NCI-H2196 treated with DMSO at 0.1 percent for 48 hours (cell line): ENCODE results near the gene DYRK1A.
"Not testable (repeated sequence)": the region's sequence is repeated elsewhere in the genome, so short reads cannot be mapped to it uniquely, and the experiment has no call there.

Experiments
- DNase-seq: peaks from one replicate; lab custom pipeline; 2025; ENCODE audit not compliant: unreplicated experiment; lab: John Stamatoyannopoulos, UW

Gene DYRK1A

DNA sequence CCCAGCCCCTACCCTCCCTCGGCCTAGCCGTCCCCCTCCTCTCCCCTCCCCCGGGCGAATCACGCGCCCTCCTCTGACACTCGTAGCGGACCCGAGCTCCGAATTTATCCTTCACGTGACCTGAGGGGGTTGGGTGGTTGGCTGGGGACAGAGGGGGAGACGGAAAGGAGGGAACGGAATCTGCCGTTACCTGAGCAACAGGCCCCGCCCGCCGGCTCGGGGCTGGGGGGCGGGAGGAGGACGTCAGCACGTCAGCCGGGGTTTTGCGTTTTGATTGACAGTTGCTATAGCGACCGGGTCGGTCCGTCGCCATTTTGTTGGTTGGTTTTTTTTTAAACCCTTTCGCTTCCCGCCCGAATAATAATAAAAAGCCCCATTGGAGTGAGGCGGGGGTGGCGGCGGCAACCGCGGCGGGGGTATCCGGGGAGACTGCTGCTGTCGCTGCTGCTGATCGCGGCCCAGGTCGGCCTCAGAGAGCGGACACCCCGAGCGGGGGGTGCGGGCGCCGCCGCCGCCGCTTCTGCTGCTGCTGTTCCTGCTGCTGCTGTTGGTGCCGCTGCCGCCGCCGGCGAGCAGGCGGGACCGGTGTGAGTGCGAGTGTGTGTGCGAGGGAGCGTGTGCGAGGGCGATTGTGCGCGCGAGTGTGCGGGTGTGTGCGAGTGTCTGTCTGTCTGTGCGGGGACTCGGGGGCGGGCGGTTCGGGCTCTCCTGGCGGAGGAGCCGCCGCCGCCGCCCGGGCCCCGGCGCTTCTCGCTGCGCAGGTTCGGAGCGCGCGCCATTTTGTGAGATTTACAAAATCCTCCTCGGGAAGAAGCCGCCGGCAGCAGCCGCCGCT lies at the start of gene DYRK1A:
Gene DYRK1A, plus strand, starts transcription at position 292 of the 835 bp plus-strand sequence. CDS start 53,602 bp downstream, outside the sequence.
- DNase-seq = peak; percentile 95

DNA sequence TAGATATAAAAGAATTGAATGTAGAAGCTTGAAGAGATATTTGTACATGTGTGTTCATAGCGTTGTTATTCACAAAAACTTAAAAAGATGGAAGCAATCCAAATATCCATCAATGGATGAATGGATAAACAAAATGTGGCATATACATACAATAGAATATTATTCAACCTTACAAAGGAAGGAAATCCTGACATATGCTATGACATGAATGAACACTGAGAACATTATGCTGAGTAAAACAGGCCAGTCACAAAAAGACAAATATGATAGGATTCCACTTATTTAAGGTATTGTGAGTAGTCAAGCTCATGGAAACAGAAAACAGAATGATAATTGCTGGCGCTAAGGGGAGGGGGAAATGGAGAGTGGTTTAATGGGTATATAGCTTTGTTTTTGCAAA lies 47.0 kb upstream of the DYRK1A start:
- DNase-seq = no peak

DNA sequence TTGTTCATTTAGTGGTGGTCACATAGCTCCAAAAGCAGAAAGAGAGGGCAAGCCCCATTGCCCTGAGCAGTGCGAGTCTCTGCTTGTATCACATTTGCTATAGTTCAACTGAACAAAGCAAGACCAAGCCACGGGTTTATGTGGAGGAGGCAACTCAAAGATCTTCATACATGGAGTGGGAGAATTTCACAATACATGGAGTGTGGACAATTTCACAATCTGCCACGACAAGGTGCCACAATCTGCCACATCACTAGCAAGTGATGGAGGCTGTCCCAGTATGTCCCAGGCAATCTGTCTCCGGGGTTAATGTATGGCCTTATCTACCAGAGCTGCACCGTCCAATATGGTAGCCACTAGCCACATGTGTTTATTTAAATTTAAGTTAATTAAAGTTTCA lies 44.5 kb upstream of the DYRK1A start:
- DNase-seq = no peak

DNA sequence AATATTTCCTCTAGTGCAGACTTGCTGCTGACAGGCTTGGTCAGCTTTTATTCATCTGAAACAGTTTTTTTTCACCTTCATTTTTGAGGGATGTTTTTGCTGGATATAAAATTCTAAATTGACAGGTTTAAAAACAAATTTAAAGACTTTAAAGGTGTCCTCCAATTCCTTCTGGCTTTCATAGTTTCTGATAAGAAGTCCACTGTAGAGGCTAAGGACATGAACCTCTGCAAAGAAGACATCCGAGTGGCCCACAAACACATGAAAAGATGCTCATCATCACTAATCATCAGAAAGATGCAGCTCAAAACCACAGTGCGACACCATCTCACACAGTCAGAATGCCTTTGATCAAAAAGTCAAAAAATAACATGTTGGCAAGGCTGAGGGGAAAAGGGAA lies 42.0 kb upstream of the DYRK1A start:
- DNase-seq = no peak

DNA sequence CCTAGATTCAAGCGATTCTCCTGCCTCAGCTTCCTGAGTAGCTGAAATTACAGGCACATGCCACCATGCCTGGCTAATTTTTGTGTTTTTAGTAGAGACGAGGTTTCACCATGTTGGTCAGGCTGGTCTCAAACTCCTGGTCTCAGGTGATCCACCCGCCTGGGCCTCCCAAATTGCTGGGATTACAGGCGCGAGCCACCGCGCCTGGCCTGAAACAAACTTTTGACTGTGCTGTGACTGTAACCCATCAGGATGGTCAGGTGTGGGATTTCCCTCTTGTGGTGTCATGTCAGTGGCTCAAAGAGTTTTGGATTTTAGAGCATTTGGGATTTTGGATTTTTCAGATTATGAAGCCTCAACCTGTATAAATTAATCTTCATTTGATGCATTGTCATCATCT lies 38.4 kb upstream of the DYRK1A start:
- not testable (repeated sequence) for DNase-seq

DNA sequence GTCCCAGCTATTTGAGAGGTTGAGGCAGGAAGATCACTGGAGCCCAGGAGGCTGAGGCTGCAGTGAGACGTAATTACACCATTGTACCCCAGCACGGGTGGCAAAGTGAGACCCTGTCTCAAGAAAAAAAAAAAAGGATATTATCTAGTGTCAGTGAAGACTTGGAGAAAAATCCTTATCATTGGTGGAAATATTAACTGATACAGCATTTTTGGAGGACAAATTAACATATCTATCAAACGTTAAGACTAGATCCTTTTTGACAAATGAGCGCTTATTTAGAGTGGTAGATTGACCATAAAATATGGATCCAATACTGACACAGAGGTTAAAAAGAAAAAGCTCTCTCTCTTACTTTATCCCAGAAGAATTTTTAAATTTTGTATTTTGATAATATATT lies 35.2 kb upstream of the DYRK1A start:
- no peak for DNase-seq

DNA sequence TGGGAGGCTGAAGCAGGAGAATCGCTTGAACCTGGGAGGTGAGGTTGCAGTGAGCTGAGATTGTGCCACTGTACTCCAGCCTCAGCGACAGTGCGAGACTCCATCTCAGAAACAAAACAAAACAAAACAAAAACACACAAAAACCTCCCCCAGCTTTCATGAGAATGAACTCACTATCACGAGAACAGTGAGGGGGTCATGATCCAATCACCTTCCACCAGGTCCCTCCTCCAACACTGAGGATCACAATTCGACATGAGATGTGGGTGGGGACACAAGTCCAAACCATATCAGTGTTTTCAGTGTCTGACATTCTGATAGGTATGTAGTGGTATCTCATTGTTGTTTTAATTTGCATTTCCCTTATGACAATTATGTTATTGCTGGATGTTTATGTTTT lies 31.5 kb upstream of the DYRK1A start:
- DNase-seq = no peak

DNA sequence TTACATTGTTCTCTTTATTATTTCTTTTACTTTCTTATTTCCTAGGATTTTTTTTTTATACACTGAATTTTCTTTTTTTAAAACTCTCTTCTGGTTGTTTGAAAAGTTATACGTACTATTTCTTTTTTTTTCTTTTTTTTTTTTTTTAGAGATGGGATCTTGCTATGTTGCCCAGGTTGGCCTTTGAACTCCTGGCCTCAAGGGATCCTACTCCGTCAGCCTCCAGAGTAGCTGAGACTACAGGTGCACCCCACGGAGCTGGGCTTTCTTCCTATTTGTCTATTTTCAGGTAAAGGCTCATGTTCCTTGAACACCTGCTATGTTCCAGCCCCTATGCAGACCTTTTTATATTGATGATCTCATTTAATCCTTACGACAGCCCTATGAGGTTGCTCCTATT lies 29.4 kb upstream of the DYRK1A start:
- no peak for DNase-seq

DNA sequence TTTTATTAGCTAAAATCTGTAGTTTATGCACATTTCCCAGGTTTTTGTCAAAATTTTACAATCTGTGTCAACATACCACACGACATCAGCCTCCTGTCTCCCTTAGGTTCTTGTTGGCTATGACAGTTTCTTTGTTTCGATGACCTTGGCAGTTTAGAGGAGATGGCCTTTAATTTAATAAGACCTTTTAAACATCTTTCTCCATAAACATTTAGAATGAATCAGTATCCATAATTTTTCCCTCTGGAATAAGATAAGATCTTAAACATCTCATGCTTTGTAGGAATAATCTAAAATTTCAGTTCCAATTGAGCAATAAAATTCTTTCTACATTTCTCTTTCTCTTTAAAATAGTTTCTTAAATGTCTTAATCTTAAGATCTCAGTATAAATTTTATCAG lies 28.7 kb upstream of the DYRK1A start:
- no peak for DNase-seq

DNA sequence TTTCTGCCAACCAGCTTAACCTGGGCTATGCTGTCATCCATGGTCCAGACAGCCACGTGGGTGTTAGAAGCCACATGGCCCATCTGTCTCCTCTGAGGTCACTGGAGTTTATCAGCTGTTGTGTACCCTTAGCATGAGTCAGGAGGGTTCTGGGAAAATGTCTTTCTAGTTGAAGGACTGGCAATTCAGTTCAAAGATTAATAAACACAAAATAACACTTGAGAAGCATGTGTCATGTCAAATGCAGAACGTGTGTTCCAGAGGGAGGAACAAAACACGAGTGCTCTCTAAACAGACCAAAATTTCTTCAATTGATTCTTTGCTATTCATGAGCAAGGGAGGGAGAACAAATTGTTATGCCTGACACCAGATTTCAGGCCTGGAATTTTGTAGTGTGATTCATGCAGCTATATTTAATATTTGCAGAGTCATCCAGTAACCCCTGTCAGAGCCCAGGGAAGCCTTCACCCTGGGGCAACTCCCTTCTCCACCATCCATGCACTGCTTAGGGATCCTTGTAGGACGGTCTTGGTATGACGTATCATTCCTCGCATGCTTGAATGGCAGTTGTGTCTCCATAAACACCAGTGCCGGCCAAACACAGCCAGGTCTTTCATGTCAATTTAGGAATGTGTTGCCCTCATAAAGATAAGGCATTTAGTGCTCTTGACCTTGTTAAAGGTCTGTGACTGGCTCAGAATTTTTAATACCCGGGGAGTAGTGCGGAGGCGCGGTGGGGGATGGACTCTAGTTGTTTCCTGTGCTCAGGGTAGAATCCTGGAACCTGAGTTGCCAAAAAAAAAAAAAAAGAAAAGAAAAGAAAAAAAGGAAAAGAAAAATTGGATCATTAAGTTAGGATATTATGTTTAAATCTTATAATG lies 27.7 kb upstream of the DYRK1A start:
- no peak for DNase-seq

DNA sequence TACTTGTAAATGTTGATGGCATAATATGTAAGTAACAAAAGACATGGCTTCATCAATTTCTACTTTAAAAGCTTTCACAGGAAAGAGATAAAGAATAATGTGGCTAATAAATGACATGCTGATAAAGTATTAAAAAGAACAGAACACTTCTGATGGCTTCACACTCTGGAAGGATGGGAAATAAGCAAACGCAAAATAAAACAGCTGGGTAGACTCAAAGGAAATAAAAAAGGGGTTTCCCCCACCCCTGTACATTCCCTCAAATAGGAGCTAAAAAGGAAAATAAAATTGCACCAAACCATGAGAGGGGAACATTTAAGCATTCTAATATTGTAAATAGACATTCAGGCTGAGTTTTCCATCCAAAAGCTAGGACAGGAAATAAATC lies 27.0 kb upstream of the DYRK1A start:
- no peak for DNase-seq

DNA sequence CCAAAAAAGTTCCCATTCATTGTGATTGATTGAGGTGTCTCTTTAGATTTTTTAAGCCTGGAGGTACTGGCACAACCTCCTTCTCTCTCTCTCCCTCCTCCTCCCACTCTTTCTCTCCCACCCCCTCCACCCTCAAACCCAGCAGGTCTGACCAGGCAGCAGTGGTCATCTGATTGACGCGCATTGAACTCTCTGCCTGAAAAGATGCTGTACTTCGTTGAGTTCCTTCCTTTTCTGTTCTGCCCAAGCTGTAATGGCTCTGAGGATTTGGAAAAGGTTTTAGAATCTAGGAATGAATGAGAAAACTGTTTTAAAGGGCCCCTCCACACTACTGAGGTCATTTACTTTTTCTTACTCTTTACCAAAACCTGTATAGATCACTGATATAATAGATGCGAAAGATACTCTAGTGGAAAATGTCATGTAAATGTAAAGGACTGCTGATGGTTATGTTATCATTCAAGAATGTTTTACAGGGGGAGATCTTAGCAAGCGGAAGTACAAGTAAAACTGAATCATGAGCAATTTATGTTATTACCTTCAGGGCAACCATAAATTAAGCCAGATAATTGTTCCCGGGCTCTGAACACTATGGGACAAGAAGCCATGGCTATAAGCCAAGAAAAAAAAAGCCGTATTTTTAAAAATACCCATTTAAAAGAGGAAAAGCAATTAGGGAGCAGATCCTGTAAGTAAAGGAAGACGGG lies 25.2 kb upstream of the DYRK1A start:
- no peak for DNase-seq

DNA sequence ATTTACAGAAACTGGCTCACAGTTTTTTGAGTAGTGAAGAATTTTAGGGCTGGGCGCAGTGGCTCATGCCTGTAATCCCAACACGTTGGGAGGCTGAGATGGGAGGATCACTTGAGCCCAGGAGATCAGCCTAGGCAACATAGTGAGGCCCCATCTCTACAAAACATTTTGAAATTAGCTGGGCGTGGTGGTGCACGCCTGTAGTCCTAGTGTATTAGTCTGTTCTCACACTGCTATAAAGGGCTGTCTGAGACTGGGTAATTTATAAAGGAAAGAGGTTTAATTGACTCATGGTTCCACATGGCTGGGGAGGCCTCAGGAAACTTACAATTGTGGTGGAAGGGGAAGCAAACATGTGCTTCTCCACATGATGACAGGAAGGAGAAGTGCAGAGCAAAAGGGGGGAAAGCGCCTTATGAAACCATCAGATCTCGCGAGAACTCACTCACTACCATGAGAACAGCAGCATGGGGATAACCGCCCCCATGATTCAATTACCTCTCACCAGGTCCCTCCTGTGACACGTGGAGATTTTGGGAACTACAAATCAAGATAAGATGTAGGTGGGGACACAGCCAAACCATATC lies 24.4 kb upstream of the DYRK1A start:
- DNase-seq = no peak

DNA sequence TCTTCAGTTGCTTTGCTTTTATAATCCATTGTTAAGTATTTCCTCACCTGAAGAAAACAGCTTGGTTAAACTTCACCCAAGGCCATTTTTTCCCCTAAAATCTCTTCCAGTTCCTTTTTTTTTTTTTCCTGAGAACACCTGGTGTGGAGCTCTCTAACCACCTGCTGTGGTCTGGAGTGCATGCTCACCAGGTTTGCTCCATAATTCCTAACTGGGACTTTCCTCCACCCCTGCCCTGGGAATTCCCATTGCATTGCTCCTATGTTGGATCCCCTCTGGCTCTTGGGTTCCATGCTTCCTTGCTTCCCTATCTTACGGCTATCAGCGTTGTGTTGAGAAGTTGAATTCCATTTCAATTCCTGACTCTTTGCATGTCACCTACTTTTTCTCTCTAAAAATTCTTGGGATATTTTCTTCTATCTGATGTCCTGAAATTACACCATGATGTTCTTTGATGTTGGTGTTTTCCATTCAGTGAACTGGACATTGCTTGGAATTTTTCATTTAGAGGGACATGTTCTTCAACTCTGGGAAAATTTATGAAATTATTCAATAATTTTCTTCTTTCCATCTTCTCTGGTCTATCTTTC lies 19.6 kb upstream of the DYRK1A start:
- no peak for DNase-seq

DNA sequence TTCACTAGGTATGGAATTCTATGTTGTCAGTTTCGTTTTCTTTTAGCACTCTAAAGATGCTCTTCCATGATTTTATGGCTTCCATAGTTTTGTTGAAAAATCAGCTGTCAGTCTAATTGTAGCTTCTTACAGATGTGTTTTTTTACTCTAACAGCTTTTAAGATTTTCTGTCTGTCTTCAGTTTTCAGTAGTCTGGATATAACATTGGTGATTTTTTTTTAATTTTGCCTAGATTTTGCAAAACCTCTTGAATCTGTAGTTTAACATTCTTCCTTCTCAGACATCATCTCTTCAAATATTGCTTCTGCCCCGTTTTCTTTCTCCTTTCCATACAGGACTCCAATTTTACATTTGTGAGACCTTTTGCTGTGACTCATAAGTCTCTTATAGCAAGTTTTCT lies 17.9 kb upstream of the DYRK1A start:
- no peak for DNase-seq

DNA sequence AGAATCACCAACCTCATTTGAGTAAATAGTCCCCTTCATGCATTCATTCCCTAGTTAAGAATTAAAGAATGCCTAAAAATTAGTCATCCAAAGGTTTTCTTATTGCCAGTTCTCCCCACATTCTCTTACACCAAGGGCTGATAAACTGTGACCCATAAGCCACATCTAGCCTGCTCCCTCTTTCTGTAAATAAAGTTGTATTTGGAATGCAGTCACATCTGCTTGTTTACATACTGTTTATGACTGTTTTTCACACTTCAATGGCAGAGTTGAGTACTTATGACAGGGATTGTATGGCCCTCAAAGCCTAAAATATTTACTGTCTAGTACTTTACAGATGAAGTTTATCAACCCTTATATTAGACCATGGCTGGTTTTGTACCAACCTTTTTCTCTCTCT lies 16.1 kb upstream of the DYRK1A start:
- DNase-seq = no peak

DNA sequence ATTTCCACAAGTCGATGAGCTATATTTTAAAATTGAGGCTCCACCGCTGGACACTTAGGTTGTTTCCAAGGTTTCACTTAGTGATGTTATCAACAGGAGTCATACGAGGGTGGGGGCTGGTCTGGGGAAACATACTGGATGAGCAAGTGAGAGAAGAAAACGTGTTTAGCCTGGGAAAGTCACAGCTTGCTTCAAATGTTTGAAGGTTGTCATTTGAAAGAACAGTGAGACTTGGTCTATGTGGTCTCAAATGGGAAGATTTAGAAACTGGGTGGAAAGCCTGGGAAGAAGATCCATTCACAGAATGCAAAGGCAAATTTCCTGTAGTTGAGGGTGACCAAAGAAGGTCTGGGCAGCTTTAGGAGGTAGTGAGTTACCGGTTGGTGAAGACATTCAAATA lies 9.9 kb upstream of the DYRK1A start:
- no peak for DNase-seq

DNA sequence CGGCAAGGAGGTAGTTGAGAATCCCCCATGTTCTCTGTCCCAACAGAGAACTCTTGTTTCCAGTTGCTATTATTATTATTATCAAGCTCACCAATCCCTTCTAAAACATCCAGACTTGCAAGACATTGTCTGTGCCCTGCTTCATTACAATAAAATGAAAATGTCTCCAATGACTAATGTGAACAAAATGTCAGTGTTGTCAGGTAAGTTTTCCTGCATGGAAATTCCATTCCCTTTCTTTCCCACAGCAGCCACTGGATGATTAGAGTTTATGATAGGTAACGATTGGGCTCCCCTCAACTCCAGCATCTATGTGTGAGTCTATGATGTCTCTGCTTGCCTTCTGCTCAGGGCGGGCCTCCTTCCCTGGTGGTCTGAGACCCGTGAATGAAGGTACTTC lies 8.9 kb upstream of the DYRK1A start:
- DNase-seq = no peak

DNA sequence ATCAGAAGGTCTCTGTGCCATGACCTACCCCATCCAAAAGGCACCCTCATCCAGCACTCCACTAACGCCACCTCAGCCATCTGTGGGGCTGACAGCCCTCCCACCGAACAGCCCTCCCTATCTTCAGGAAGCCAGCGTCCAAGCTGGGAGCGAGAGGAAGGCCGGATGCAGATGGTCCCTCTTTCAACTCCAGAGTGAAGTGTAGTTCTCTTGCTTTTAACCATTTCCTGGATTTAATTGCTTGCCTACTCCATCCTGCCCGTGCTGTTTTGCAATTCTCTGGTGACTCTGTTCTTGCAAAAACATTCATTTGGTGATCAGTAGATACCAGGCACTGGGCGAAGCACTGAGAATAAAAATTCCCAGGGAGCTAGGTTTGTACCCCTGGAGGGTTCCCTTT lies 8.2 kb upstream of the DYRK1A start:
- no peak for DNase-seq

DNA sequence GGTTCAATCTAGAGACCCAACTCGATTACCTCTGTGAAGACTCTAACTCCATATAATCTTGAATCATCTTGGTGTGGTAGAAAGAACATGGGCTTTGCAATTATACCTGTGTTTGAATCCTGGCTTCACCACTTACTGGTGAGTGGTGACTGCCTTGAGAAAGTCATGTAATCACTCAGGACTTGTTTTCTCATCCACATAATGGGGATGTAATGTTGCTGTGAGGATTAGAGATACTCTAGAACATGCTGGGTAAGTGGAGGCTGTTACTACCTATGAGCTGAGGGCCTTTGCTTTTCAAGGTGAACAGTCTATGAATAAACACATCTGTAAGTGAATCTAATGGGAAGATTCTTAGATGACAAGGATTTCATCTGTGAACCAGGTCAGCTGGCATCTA lies 2.6 kb upstream of the DYRK1A start:
- DNase-seq = no peak

DNA sequence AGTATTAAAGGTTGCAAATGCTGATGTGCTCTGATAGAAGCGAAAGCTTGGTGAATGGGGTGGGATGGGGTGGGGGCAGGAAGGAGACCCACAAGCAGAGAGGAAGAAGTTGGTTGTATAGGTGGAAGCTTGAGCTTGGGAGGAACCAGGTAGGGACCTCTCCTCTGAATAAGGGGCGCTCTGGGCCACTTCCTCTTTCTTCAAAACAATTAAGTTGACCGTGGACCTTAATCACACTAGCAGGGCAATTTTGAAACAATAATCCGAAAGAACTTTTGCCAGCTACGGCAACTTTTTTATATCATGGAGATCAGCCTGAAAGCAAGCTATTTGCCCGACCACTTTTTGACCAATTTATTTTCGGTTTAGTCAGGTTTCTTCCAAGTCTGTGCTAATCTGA lies 1.9 kb upstream of the DYRK1A start:
- DNase-seq = no peak
